GM18502 (cell line): ENCODE measurements around the gene FAM149A.

Experiments
- ATAC-seq: cut with Tn5 transposase; IDR thresholded peaks from one replicate; pipeline ENCODE4 v1.9.1; 2021; ENCODE audit warnings: mild to moderate bottlenecking; ENCODE audit not compliant: unreplicated experiment, poor library complexity

FAM149A gene

DNA sequence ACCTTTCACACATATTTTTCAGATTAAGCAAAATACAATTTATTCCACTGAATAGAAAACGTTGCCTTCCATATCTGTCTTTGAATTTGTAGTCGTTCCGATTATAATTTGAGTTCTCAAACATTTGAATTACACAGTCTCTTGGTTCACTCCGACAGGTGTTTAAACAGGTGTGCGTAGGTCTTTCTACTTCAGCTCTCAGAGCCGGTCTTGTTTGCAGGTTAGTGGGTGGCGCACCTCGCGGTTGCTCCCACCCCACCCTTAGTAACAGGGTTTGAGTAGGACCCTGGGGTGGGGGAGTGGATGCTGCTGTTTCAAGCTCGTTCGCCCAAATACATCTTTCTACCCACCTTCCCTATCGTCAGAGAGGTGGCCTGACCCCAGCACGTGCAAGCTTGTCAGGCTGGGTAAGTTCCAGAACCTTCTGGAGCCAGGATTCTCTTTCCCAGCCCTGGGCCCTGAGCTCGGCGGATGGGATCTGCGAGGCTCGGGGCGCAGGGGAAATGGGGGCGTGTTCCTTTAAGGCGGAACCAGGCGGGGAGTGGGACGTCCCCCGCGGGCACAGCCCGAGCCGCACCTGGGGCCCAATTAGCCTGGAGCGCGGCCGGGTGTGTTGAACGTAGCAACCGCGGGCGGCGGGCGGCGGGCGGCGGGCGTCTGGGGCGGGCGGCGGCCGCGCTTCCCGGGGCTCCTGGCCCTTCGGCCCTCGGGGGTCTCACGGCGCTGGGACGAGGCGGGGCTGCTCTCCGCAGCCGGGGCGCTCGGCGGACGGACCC is at the start of gene FAM149A:
TSS of gene FAM149A (plus strand) at position 591 of the 776 bp plus-strand sequence.
- ATAC-seq, result peak; percentile 86

DNA sequence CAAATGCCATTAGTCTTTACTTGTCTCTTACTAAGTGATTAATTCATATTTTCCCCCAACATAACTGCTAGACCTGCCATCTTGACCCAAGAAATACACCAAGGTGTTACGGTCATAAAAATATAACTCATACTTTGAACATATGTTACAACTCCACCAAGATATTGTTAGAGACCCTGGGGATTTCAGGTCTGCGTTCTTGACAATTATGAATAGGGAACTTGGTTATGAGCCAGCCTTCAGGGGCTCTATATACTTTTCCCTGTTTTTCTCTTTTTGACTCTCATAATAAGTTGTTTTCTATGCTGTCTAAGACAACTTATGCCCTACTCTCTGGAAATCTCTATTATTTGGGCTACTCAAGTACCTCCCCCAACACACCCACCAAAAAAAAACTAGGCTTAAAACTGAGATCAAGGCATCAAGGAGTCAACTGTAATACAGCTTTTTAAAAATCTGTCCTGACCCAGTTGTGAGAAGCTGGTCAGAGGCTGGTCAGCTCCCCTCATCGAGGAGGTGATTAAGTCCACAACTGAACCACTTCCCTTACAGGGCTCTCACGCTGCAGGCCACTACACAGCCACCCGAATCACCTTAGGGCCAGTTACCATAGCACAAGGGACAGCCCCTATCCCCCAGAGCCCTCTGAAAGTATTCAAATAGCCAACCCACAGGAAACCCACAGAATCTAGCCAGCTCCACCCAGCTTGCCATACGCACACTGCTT is 46.1 kb upstream of the FAM149A start:
- peak; percentile 100 for ATAC-seq

DNA sequence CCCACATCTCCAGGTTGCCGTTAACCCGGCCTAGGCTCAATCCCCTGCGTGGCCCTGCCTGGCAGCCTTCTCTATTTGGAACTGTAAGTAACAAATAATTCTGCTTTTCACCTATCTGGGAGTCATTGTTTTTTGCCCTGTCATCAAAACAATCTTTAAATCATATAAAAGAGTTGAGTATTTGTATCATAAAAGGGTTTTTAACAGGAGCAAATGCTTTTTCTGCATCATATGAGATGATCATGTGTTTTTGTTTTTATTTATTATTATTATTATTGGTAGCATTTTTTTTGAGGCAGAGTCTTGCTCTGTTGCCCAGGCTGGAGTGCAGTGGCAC is 45.6 kb upstream of the FAM149A start:
- no peak for ATAC-seq

DNA sequence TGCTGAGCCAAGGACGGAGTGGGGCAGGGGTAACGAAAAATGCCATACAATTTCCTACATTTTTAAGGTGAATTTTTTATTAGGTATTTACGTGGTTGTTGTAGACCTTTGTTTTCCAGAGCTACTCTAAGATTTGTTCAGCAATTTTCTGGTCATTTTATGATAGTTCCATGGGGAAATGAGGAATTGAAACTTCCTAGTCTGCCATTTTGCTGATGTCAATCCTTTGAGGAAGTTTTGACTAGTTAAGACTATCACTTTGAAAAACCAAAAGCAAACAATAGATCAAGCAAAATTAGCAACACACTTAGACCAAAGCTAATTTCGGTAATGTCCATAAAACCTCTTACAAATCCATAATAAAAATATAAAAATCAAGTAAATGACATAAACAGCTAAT is 42.6 kb upstream of the FAM149A start:
- ATAC-seq, result no peak

DNA sequence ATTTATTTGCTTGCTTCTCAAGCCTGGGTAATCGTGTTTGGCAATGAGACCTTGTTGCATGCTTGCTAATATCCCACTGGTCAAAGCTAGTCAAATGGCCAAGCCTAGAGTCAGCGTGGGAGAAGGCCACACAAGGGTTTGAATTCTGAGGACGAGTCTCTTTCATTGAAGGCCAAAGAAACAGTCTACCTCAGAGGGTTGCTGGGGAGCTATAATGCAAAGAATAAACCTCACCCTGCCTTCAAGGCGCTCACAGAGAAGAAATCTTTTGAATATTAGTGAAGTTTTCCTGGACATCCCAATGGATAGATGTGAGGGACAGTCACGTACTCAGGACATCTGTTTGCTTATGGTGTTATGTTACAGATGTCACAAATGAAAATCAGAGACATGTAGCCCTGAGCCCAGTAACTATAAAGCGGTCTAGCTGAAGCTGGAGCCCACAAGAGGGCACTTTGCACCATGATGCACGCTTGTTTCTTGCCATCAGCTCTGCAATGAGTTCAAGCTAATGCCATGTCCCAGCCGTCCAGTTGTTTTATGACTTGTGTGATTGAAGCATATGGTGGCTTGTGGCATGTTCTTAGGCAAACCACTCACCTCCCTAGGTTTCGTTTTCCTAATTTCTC is 36.6 kb upstream of the FAM149A start:
- peak; percentile 88 for ATAC-seq

DNA sequence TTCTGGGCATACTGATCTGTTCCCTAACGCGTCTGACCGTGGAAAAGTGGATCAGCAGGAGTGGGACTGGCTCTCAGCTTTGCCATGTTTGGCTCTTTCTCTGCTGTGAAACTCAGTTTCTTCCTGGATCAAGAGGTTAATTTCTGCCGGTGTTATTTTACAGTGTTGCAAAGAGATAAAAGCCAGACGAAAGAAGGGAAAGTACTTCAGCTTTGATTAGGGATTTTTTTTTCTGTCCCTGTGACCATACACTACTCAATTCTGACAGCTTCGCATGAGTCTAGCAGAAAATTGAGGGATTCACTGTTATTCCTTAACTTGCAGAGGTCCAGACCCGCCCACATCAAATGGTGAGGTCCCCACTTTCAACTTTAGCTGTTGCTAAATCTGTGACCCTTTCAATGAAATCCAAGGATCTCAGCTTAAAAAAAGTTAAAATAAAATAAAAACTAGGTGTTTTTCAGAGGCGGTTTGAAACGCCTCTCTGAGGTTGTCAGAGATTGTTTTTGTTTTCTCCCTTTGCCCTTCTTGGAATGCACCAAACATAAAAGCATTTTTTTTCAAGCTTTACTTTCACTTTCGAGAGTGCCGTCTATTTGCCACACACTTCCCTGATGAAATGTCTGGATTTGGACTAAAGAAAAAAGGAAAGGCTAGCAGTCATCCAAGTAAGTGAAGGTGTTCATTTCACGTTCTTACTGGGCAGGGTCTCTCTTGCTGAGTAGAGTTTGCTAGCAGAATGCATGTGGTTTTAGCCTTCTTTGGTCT is 35.7 kb upstream of the FAM149A start, which contains the start of gene TLR3:
TSS of gene TLR3 (plus strand) at position 576 of the 768 bp plus-strand sequence. CDS start 7,464 bp downstream, outside the sequence.
- no peak for ATAC-seq

DNA sequence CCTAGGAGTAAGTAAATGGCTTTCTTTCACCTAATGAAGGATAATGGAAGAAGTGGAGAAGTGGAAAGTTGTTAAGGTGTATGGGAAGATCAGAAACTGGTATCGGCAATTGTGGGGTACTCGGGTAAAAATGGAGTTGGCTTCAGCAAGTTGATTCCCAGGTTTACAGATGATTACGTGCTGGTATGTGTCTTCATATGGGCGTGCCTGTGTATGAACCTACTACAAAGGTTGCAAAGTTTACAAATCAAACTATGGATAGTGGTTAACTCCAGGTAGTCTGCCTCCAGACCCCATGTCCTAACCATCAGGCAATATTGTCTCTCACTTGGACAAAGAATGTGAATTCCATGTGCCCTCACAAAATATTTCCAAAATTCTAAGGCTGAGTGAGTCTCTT is 34.8 kb upstream of the FAM149A start:
- no peak for ATAC-seq

DNA sequence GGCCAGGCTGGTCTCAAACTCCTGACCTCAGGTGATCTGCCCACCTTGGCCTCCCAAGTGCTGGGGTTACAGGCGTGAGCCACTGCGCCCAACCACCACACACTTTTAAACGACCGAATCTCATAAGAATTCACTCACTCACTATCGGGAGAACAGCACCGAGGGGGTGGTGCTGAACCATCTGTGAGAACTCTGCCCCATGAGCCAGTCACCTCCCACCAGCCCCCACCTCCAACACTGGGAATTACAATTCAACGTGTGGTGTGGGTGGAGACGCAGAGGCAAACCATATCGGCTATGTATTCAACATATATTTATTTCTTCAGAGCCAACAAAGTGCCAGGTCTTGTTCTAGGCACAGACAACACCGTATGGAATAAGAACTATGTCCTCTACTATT is 32.0 kb upstream of the FAM149A start:
- no peak for ATAC-seq

DNA sequence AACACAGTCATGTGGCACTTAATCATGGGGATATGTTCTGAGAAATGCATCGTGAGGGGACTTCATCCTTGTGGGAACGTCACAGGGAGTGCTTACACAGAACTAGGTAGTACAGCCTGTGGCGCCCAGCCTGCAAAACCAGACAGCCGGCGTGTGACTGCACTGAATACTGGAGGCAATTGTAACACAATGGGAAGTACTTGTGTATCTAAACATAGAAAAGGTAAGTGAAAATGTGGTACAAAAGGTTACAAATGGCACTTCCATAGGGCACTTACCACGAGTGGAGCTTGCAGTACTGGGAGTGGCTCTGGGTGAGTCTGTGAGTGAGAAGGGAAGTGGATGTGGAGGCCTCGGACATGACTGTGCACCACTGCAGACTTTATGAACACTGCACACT is 30.3 kb upstream of the FAM149A start:
- ATAC-seq, result no peak

DNA sequence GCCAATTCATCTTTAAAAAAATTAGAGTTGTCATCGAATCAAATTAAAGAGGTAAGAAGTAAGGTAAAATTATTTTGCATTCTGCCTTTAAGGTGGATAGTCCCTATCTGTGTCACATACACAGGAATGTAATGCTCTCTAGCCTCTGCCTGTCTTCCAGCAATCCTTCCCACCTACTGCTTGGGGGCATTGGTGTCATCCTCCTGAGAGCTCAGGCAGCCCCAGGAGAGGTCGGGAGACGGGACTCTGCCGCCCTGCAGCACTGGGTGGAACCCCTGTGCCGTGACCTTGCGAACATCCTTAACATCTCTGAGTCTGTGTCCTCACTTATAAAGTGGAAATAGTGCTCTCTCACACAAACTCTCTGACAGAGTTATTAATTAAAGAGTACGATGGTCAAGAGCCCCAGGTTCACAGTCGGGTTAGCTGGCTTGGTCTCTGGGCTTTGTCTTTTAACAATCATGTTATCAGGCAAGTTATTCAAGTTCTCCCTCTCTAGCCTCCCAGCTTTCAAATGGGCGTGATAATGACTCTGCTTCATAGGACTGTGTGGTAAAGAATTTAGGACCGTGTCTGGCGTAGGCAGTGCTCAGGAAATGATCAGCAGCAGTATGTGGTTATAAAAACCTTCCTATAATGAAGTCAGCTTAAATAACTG is 25.4 kb upstream of the FAM149A start:
- no peak for ATAC-seq

DNA sequence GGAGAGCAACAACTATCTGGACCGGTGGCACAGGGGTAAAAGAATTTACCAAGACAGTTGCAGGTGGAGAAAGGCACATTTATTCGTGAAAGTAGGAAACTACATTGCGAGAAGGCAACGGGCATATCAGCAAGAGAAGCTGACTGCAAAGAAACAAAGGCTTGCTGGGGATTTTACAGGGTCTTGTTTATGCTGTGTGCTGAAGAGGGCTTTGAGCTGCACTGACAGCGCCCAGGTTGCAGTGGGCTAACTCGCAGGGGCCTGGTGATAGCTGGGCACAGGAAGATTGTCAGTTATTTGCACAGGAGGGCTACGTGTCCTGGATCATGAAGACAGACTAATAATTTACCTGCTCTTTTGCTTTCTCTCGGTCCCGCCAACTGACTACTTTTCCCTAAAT is 24.8 kb upstream of the FAM149A start:
- ATAC-seq, result no peak

DNA sequence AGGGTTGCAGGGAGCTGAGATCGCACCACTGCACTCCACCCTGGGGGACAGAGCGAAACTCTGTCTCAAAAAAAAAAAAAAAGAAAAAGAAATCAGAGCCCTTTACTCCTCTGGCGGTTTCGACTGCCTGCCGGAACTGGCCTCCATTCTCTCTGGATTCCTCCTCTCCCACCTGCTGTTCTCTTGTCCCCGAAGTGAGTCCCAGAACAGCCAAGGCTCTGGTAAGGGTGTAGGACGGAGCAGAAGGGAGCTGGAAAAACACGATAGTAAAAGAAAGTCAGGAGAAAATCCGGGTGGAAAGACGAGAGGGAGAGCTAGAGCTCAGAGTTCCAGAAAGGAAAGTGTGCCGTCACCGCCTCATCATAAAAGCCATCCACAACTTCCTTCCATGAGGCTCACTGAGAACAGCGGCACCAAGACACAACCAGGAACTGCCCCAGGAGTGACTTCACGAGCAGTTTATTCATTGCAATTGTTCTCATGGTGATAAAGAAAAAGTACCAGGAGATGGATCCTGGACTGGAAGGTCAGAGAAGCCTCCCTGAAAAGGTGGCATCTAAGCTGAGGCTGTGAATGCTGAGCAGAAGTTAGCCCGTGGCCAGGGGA is 23.2 kb upstream of the FAM149A start:
- no peak for ATAC-seq

DNA sequence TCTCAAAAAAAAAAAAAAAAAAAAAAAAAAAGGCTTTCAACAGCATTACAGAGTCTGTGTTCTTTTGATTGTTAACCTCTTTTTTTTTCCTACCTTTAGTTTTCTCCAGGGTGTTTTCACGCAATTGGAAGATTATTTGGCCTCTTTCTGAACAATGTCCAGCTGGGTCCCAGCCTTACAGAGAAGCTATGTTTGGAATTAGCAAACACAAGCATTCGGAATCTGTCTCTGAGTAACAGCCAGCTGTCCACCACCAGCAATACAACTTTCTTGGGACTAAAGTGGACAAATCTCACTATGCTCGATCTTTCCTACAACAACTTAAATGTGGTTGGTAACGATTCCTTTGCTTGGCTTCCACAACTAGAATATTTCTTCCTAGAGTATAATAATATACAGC is 22.3 kb upstream of the FAM149A start:
- ATAC-seq, result no peak

DNA sequence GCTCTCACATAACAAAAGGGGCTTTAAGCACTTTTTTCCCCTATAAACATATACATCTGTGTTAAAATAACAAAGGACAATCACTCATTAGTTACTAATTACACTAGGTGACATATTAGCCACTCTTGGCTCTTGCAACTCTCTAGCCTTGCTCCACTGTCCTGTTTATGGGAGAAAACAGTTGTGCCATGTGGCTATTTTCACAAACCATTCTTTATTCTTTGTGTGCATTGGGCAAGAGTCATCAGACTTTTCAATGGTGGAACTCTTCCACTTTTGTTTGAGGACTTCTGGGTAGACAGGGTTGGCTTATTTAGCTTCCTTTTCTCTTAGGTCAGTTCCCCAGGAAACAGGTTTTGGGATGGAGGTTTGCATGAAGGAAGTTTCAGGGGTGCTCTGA is 16.0 kb upstream of the FAM149A start:
- ATAC-seq, result no peak

DNA sequence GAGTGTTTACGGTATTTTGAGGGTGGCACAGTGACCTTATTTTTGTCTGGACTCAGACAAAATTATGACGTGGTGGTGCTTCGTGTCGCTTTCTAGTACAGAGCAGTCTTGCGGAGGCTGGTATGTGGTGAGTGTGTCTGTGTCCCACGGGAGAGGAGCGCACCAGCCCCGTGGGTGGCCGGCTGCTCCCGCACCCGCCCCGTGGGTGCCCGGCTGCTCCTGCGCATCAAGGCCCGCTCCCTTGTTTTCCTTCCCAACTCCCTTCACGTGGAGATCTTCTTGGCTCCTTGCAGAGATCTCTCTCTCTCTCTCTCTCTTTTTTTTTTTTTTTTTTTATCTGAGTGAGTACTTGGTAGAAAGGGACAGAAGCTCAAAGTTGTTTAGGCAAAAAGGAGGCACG is 12.2 kb upstream of the FAM149A start:
- no peak for ATAC-seq

DNA sequence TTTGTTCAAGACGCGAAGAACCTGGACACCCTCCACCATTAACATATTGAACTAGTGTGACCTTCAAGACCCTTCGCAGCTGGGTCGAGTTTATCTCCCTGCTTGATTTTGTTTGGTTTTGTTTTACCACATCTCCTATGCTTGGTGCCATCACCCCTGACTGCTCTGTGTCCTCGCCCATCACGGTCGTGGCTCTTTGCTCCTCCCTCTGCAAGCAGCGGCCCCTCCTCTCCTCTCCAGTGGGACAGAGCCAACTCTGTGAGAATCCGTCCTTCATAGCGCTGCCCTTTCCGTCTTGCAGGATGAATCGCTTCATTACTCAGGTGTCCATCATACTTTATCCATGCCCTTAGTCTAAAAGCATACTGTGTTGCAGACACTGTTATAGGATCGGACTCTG is 9.1 kb upstream of the FAM149A start:
- ATAC-seq, result no peak

DNA sequence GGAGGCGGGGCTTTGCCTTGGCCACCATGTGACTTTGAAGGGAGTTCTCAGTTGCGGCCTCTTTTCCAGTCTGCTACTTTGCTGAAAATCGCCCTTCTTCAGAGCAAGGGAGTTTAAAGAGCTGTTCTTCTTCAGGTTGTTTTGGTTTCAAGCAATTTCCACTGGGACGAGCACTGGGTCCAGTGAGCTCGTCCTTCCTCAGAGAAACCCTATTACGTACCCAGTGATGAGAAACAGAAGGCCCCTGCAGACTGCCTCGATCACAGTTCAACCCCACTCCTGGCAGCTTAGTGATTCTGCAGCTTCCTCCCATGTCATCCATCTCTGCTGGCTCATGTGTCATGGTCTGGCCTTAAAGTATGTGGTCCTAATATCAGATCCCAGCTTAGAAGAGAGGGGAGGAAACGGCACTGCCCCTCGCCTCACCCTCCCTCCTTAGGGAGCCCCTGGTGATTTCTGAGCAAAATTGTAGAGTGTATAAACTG is 7.8 kb upstream of the FAM149A start:
- ATAC-seq, result no peak

DNA sequence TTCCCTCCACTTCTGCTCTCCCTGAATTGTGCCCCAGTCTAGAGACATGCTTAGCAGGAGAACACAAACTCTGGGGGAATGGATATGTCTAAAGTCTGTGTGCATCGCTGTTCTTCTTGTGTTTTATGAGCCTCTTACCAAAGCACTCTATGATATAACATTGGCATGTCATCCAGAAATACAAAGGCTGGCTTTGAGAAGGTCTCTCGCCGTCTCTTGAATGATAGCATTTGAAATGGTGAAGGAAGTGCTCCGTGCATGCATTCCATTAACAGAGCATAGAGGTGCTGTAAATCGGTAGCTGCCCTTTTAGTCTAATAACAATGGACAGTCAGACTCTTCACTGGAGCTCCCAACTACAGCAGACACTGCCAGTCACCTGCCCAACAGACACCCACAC is 7.1 kb upstream of the FAM149A start:
- no peak for ATAC-seq

DNA sequence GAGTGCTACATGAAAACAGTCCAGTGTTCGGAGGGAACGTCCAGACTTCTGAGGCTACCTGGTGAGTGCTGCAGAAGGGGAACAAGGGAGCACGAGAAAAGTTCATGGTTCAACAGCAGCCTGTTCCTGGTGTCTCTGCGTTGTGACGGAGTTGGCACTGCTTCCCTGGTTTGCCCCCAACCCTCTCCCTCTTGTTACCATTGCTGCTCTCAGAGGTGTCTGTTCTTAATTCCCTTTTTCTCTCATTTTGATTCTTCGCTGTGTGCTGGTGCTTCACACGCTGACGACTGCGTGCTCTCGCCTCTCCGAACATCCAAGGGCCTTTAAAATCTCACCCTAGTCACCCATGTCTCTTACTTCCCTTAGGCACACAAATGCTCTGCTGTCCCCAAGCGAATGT is 1.6 kb upstream of the FAM149A start:
- ATAC-seq, result no peak
